RPMI8226 (cell line): ENCODE results near the gene FAM227B.
"Not testable (repeated sequence)": the region's sequence is repeated elsewhere in the genome, so short reads cannot be mapped to it uniquely, and the experiment has no call there.

Source experiments
- DNase-seq: peaks from one replicate; pipeline ENCODE4 v3.0.0-alpha.2; 2015

FAM227B gene

GRCh38 chr15:49490966-49491365 is 129.7 kb downstream of the FAM227B start:
- no peak for DNase-seq

- DNase-seq = not testable (repeated sequence)
Observed at GRCh38 chr15:49485401-49485800, 135.2 kb downstream of the FAM227B start.

- not testable (repeated sequence) for DNase-seq
Observed at GRCh38 chr15:49478982-49479381, 141.6 kb downstream of the FAM227B start.

DNA sequence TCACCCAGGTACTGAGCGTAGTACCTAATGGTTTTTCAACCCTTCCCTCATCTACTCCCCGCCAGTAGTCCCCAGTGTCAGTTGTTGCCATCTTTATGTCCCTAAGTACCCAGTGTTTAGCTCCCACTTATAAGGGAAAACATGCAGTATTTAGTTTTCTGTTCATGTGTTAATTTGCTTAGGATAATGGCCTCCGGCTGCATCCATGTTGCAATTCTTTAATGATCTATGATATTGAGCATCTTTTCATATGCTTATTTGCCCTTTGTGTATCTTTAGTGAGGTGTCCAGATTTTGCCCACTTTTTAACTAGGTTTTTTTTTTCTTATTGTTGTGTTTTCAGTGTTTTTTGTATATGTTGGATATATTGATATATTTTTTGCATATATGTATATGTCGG is 142.6 kb downstream of the FAM227B start:
- not testable (repeated sequence) for DNase-seq

DNA sequence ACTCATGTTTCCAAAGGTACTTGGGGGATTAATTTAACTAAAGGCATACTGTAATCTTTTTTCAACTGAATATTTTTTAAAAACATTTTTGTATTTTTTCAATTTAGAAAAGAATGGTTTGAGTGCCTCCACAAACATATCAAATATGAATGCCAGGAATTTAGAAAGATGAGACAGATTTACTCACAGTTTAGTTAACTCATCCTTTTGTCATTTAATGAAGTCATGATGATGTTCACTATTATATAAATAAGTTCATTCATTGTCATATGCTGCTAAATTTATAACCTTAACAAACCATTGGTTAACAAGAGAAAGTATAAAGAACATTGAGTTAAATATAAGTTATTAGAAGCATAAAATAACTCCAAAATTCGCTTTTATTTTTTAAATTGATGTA is 147.6 kb downstream of the FAM227B start:
- no peak for DNase-seq

GRCh38 chr15:49472338-49472737 is 148.3 kb downstream of the FAM227B start:
- DNase-seq = peak; percentile 14

GRCh38 chr15:49471733-49472132 is 148.9 kb downstream of the FAM227B start:
- peak; percentile 98 for DNase-seq

DNA sequence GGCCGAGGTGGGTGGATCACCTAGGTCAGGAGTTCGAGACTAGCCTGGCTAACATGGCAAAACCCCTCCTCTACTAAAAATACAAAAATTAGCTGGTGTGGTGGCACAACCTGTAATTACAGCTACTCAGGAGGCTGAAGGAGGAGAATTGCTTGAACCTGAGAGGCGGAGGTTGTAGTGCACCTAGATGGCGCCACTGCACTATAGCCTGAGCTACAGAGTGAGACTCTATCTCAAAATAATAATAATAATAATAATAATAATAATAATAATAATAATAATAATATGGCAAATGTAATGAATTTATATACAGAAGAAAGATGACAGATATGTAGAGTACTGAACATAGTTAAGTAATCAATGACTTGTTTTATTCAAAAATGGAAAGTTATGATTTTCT is 149.4 kb downstream of the FAM227B start:
- DNase-seq = peak; percentile 27

DNA sequence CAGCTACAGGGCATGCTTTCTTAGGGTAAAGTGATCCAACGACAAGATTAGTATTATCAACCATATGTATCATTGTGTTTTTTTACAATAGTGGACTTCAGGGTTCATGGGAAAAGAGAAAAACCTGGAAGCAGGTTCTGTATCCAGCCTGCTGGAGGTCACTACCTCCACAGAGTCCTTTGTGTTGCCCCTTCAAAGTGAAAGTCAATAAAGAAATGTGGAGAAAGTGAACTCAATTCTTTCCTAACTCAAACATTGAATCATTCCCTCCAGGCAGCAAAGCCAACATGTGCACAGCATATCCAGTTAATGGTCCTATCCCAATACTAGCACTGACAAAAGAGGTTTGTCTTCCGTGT is 152.2 kb downstream of the FAM227B start:
- DNase-seq = no peak

GRCh38 chr15:49467746-49468480 is 152.7 kb downstream of the FAM227B start:
- DNase-seq = no peak

DNA sequence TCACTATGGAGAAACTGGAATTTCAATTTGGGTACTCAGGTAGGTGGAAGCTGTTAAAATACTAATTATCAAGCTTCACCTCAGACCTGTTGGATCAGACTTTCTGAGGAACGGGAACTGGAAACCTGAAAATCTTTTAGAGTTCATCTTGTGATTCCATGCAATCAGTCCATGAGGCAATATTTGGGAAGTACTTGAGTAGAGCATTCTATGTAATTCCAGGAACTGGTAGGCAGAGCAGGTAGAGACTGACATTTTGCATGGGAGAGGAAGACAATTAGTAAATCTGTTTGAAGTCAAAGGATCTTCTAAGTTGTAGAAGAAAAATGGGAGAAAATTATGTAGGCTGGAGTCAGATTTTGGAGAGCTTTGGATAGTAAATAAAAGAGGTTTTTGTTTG is 154.5 kb downstream of the FAM227B start:
- DNase-seq = no peak

DNA sequence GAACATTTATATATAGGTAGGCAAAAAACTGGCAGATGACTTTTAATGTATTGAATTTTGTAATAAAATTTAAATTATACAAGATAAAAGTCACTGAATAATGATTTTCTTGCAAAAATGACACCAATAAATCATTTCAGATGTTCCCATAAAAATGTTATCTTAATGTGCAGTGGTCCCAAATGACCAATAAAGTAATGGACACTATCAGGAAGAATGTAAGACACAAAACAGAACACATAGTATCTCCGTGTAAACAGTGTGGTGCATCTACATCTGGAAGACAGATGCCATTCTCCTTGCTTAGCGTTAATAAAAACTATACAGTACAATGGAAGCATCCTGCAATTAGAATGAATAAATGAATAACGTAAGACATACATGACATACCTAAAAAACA is 156.1 kb downstream of the FAM227B start:
- no peak for DNase-seq

DNA sequence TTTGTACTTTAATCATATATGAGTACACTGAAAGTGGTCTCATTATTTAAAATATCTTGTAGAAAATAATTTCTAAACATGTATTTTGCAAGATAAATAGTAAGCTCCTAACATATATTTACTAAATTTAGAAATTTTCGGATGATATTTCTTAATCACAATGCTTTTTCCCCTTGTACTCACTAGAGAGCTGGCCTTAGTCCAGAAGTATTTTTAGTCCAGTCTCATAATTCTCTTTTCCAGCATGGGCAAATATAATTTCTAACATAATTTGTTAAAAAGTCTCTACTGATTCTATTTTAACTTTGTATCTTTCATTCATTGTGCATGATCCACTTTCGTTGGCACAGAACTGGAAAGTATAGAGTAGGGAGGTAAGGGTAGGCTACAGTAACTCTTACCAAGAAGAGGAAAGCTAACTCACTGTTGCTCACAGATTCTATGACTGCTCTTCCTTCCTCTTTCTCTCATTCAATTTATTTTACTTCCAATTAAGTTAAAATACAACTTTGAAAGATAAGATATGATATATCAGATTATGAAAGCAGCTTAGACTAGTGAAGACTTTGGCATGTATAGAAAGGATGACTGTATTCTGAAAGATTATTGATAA is 158.3 kb downstream of the FAM227B start:
- DNase-seq = no peak

DNA sequence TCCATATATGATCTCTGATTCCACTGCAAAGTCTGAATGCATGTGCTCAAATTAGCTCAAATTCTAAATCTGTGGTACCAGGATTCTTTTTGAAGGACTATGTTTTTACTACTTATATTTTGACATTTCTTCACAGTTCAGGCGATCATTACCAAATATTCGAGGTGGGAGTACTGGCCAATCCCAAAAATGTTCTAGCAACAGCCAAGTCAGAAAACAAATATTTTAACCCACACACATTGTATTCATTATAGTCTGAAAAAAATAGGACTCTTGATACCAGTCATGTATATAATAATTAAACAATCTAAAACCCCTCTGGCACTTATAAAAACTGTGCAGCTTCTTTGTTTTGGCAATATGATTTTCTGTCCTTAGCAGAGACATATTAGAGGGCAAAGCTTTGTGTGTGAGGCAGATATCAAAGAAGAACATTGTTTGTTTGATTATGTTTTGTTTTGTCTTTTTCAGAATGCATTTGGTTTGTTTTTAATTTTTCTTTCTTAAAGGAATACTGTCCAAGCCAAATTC is 160.1 kb downstream of the FAM227B start:
- DNase-seq = no peak

- no peak for DNase-seq
Observed at GRCh38 chr15:49458145-49458544, 162.5 kb downstream of the FAM227B start.

DNA sequence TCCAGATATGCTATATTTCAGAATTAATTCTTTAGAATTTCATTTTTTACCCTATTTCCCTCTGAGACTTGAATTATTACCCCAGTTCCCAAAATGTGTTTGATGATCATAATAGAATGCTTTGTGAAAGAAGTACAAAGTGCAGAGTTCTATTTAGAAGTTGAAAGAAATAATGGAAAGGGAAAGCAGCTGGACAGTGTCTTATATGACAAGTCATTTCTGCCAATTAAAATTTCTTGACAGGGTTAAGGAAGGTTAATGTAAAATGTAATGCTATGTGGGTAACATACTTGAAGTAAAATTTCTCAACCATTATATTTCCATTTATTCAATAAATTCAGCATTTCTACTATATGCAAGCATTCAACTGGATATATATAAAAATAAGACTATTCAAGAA is 164.5 kb downstream of the FAM227B start:
- DNase-seq = no peak

- no peak for DNase-seq
Observed at GRCh38 chr15:49452595-49452994, 168.0 kb downstream of the FAM227B start.

DNA sequence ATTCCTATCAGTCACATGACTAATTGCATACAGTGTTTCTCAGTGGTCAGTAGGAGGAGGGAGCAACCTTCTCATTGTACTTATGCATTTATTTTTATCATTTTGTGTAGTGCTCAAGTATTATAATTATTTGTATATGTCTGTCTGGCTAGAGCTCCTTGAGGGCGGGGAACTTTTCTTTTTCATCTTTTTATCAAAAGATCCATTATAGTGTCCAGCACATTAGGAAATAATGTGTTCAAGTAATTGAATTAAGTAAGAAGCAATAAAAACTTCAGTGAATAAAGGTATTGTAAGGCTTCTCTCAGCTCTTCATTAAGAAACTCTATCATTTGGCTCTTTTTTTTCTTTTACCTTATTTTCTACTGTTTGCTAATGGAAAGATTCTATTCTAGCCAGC is 178.8 kb downstream of the FAM227B start:
- DNase-seq = no peak

- no peak for DNase-seq
Observed at GRCh38 chr15:49441356-49441755, 179.3 kb downstream of the FAM227B start.

- DNase-seq = no peak
Observed at GRCh38 chr15:49439678-49440395, 180.8 kb downstream of the FAM227B start.

- peak; percentile 61 for DNase-seq
Observed at GRCh38 chr15:49438962-49439631, 181.5 kb downstream of the FAM227B start.

- no peak for DNase-seq
Observed at GRCh38 chr15:49436751-49437150, 183.9 kb downstream of the FAM227B start.

- no peak for DNase-seq
Observed at GRCh38 chr15:49435174-49435573, 185.4 kb downstream of the FAM227B start.
